MM.1S (cell line): ENCODE results near the gene AK4.

Source experiments
- DNase-seq: peaks from one replicate; pipeline ENCODE4 v3.0.0-alpha.2; 2015
- H2AFZ ChIP-seq: fragments of 300-600 bp; sonication (generic); 2 replicates; pipeline ENCODE4 v1.6.0; 2016; ENCODE audit warnings: antibody characterized with exemption, low read length
- H3F3A ChIP-seq: fragments of 300-600 bp; sonication (generic); 2 replicates; pipeline ENCODE4 v1.6.1; 2016; ENCODE audit warnings: mild to moderate bottlenecking, antibody characterized with exemption, low read length, moderate library complexity, mixed read lengths; ENCODE audit not compliant: insufficient read depth
- H3K27ac ChIP-seq: fragments of 300-600 bp; sonication (generic); 2 replicates; pipeline ENCODE4 v1.5.1; 2016; ENCODE audit warnings: mild to moderate bottlenecking, low read length
- H3K27me3 ChIP-seq: fragments of 300-600 bp; sonication (generic); replicated peaks from 2 replicates; pipeline ENCODE4 v1.6.0; 2016; ENCODE audit warnings: low read length; ENCODE audit not compliant: insufficient read depth
- H3K36me3 ChIP-seq: fragments of 300-600 bp; sonication (generic); replicated peaks from 2 replicates; pipeline ENCODE4 v1.6.1; 2016; ENCODE audit warnings: mild to moderate bottlenecking, low read length, mixed read lengths; ENCODE audit not compliant: insufficient read depth
- H3K4me1 ChIP-seq: fragments of 300-600 bp; sonication (generic); 2 replicates; pipeline ENCODE4 v1.6.1; 2016; ENCODE audit warnings: low read length, mixed read lengths
- H3K4me2 ChIP-seq: fragments of 300-600 bp; sonication (generic); 2 replicates; pipeline ENCODE4 v1.6.0; 2016; ENCODE audit warnings: low read depth, low read length
- H3K4me3 ChIP-seq: fragments of 300-600 bp; sonication (generic); 2 replicates; pipeline ENCODE4 v1.5.1; 2016; ENCODE audit warnings: low read length, mixed read lengths
- H3K79me2 ChIP-seq: fragments of 300-600 bp; sonication (generic); 2 replicates; pipeline ENCODE4 v1.6.1; 2016; ENCODE audit warnings: mixed run types, low read length, mixed read lengths
- H3K9ac ChIP-seq: fragments of 300-600 bp; sonication (generic); 2 replicates; pipeline ENCODE4 v1.6.1; 2016; ENCODE audit warnings: low read length, mixed read lengths
- H3K9me2 ChIP-seq: fragments of 300-600 bp; sonication (generic); replicated peaks from 2 replicates; pipeline ENCODE4 v1.6.1; 2016; ENCODE audit warnings: mild to moderate bottlenecking, low read length, mixed read lengths; ENCODE audit not compliant: insufficient read depth
- H3K9me3 ChIP-seq: fragments of 300-600 bp; sonication (generic); replicated peaks from 2 replicates; pipeline ENCODE4 v1.6.1; 2016; ENCODE audit warnings: mild to moderate bottlenecking, low read length, mixed read lengths; ENCODE audit not compliant: insufficient read depth
- H4K20me1 ChIP-seq: fragments of 300-600 bp; sonication (generic); 2 replicates; pipeline ENCODE4 v1.6.1; 2016; ENCODE audit warnings: mild to moderate bottlenecking, low read length, moderate library complexity, mixed read lengths; ENCODE audit not compliant: insufficient read depth
- EZH2 ChIP-seq: fragments of 300-600 bp; sonication (generic); optimal IDR thresholded peaks from 2 replicates; pipeline ENCODE3; 2017; ENCODE audit warnings: low read depth, mild to moderate bottlenecking, antibody characterized with exemption, low read length, mixed read lengths
- EZH2phosphoT487 ChIP-seq: fragments of 300-600 bp; sonication (generic); IDR thresholded peaks from 2 replicates; pipeline ENCODE4 v1.6.1; 2018; ENCODE audit warnings: antibody characterized with exemption, low read length
- TF ChIP-seq, protein P1 (sequence below): fragments of 300-600 bp; sonication (generic); IDR thresholded peaks from 2 replicates; pipeline ENCODE4 v1.5.1; 2016; ENCODE audit warnings: antibody characterized with exemption, low read length, mixed read lengths

The AK4 gene

DNA sequence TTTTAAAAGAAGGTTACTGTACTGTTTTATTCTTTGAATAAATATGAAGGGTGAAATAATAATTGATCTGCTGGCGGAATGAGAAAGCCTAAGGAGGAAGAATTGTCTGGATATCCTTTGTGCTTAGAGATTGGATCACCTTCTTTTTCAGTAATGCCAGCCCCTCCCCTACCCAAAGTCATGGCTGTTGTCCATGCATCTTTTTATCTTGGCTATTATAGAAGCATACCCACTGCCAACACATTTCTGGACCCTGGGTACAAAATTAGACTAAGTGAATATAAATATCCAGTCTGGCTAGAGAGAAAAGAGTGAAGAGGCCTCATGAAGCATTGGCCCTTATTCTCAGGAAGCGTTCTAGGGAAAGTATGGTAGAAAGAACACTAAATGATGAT lies 28.1 kb downstream of the AK4 start:
- no peaks in the 10 kb centered on the region for H3K79me2 ChIP-seq
- no peaks in the 10 kb centered on the region for H4K20me1 ChIP-seq
- no peak overlapping the region for H3K9ac ChIP-seq
- DNase-seq, result no peak
- no peak overlapping the region for H3K4me2 ChIP-seq
- no peak overlapping the region for H2AFZ ChIP-seq
- no peaks in the 10 kb centered on the region for H3K9me3 ChIP-seq
- no peaks in the 10 kb centered on the region for H3K4me1 ChIP-seq
- TF ChIP-seq EZH2, result no peak
- no peak for TF ChIP-seq EZH2phosphoT487
- TF ChIP-seq, protein P1, sequence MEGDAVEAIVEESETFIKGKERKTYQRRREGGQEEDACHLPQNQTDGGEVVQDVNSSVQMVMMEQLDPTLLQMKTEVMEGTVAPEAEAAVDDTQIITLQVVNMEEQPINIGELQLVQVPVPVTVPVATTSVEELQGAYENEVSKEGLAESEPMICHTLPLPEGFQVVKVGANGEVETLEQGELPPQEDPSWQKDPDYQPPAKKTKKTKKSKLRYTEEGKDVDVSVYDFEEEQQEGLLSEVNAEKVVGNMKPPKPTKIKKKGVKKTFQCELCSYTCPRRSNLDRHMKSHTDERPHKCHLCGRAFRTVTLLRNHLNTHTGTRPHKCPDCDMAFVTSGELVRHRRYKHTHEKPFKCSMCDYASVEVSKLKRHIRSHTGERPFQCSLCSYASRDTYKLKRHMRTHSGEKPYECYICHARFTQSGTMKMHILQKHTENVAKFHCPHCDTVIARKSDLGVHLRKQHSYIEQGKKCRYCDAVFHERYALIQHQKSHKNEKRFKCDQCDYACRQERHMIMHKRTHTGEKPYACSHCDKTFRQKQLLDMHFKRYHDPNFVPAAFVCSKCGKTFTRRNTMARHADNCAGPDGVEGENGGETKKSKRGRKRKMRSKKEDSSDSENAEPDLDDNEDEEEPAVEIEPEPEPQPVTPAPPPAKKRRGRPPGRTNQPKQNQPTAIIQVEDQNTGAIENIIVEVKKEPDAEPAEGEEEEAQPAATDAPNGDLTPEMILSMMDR, result no peak
- H3K36me3 ChIP-seq, result no peaks in the 10 kb centered on the region
- no peaks in the 10 kb centered on the region for H3K27me3 ChIP-seq
- H3K9me2 ChIP-seq, result no peaks in the 10 kb centered on the region
- no peak overlapping the region for H3K27ac ChIP-seq
- H3F3A ChIP-seq, result no peaks in the 10 kb centered on the region
- H3K4me3 ChIP-seq, result no peak overlapping the region

DNA sequence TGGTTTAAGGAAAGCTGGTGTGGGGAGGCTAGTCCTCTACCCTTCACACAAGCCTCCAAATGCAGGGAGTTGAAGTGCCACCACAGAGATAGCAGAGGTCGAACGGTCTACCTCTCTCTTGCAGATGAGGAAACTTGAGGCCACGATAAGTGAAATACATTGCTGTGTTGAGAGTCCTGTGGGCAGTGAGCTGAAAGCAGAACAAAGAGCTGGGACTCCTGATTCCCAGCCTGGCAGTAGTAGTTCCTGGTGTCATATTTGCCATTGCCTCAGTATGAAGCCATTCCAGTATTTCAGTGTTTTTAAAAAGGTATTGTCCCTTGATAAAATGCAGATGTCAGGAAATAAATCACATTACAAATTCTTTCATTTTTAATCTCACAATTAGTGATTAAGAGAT lies 28.6 kb downstream of the AK4 start:
- H4K20me1 ChIP-seq, result no peaks in the 10 kb centered on the region
- no peak overlapping the region for H3K4me2 ChIP-seq
- no peaks in the 10 kb centered on the region for H3K9me2 ChIP-seq
- H3K9ac ChIP-seq, result no peak overlapping the region
- H3F3A ChIP-seq, result no peaks in the 10 kb centered on the region
- no peak overlapping the region for H3K4me3 ChIP-seq
- no peak overlapping the region for H2AFZ ChIP-seq
- no peak overlapping the region for H3K27ac ChIP-seq
- DNase-seq, result no peak
- no peaks in the 10 kb centered on the region for H3K36me3 ChIP-seq
- H3K27me3 ChIP-seq, result no peaks in the 10 kb centered on the region
- no peaks in the 10 kb centered on the region for H3K9me3 ChIP-seq
- no peaks in the 10 kb centered on the region for H3K79me2 ChIP-seq
- H3K4me1 ChIP-seq, result no peaks in the 10 kb centered on the region
- TF ChIP-seq EZH2 (no peak), EZH2phosphoT487 (no peak)
- TF ChIP-seq, protein P1, result no peak

DNA sequence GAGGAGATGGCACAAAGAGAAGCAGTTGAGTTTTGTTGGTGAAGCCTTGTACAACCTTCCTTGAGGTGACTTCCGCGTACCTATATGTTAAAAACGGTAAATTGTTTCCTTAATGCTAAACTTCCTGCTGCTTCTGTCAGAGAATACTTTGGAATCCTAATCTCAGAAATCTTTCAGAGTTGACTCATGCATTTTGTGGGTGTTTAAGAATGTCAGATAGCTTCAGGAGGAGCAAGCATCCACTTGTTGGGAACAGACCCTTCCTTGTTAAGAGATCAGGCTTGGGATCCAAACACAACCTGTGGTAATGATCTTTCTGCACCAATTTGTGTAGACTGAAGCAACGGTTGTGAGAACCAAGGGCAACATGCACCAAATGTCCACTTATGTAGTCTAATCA lies 29.5 kb downstream of the AK4 start:
- H3K4me1 ChIP-seq, result no peaks in the 10 kb centered on the region

More for the DNA sequence above, 29.5 kb downstream of the AK4 start:
- TF ChIP-seq EZH2phosphoT487, result no peak
- TF ChIP-seq, protein P1, result no peak
- no peak for TF ChIP-seq EZH2
- no peak overlapping the region for H2AFZ ChIP-seq
- H4K20me1 ChIP-seq, result no peaks in the 10 kb centered on the region
- no peaks in the 10 kb centered on the region for H3F3A ChIP-seq
- H3K27ac ChIP-seq, result no peak overlapping the region
- H3K4me3 ChIP-seq, result no peak overlapping the region
- no peak overlapping the region for H3K9ac ChIP-seq
- H3K79me2 ChIP-seq, result no peaks in the 10 kb centered on the region
- no peak overlapping the region for H3K4me2 ChIP-seq
- H3K36me3 ChIP-seq, result no peaks in the 10 kb centered on the region
- no peaks in the 10 kb centered on the region for H3K27me3 ChIP-seq
- H3K9me2 ChIP-seq, result no peaks in the 10 kb centered on the region
- DNase-seq, result no peak
- H3K9me3 ChIP-seq, result no peaks in the 10 kb centered on the region
